Breast epithelium (tissue), 4 donors: ENCODE data around the gene LDAH. TPM values are rescaled to one million over a fixed set of nuclear protein-coding genes. Genes with fewer than 3 reads are reported as not detected.
A peak's percentile ranks its signal among the peaks of the same experiment; 100 is the strongest.

ENCODE experiments used
- DNase-seq, 2 donors: peaks; one replicate each; pipeline ENCODE4 v3.0.0-alpha.2; 2019; ENCODE audit warnings: low spot score in 2 of 2
- H3K27ac ChIP-seq, 2 donors: fragments of 200-600 bp; sonication (generic) in 1 of 2; one replicate each; pipeline ENCODE4 v1.5.1; 2016 to 2019; ENCODE audit warnings: mild to moderate bottlenecking in 1 of 2
- H3K27me3 ChIP-seq, 2 donors: fragments of 200-600 bp; sonication (generic) in 1 of 2; one replicate each; pipeline versions ENCODE4 v1.5.1 to v1.6.0; 2017 to 2019; ENCODE audit warnings: control low read depth in 1 of 2, mild to moderate bottlenecking in 1 of 2
- H3K36me3 ChIP-seq: fragments of 200-600 bp; one replicate; pipeline ENCODE4 v1.5.1; 2019
- H3K4me1 ChIP-seq, 2 donors: fragments of 200-600 bp; sonication (generic); one replicate each; pipeline ENCODE4 v1.5.1; 2016 to 2019; ENCODE audit warnings: control low read depth in 1 of 2
- H3K4me3 ChIP-seq, 3 donors: fragments of 200-600 bp; sonication (generic); 1 replicate in 2 of 3; 2 replicates in 1 of 3; pipeline ENCODE4 v1.5.1; 2016 to 2019; ENCODE audit warnings: mild to moderate bottlenecking in 3 of 3, moderate library complexity in 2 of 3
- H3K9me3 ChIP-seq, 2 donors: fragments of 200-600 bp; sonication (generic) in 1 of 2; one replicate each; pipeline ENCODE4 v1.5.1; 2016 to 2019; ENCODE audit warnings: control low read depth in 1 of 2
- POLR2A ChIP-seq: fragments of 450-650 bp; IDR thresholded peaks from one replicate; pipeline ENCODE4 v1.6.1; 2016; ENCODE audit warnings: antibody characterized with exemption, mild to moderate bottlenecking, moderate library complexity
- POLR2AphosphoS5 ChIP-seq, 3 donors: sonication (generic); formaldehyde crosslinking; IDR thresholded peaks; one replicate each; pipeline ENCODE4 v1.6.1; 2017; ENCODE audit warnings: antibody characterized with exemption in 3 of 3
- intact Hi-C: fragments of 100-400 bp; cut with DNase I; formaldehyde crosslinking; loops from one replicate; pipeline ENCODE4 v1.15.1; 2023; ENCODE audit warnings: low total_unique reads
- total RNA-seq, 3 donors: library from RNA; depleted of rRNA; stranded (reverse); fragments of >200 nt; gene quantifications; one replicate each; pipeline ENCODE4 v1.1.0, GENCODE V29; 2016
- TF ChIP-seq, protein P1 (sequence below), 3 donors: fragments of 450-650 bp; IDR thresholded peaks; one replicate each; pipeline ENCODE4 v1.5.1; 2016 to 2017; ENCODE audit warnings: antibody characterized with exemption in 3 of 3, mild to moderate bottlenecking in 3 of 3, moderate library complexity in 3 of 3

Gene LDAH
- total RNA-seq = 10 to 100 TPM; 12.3 to 17.0 (median 12.5) TPM

DNA sequence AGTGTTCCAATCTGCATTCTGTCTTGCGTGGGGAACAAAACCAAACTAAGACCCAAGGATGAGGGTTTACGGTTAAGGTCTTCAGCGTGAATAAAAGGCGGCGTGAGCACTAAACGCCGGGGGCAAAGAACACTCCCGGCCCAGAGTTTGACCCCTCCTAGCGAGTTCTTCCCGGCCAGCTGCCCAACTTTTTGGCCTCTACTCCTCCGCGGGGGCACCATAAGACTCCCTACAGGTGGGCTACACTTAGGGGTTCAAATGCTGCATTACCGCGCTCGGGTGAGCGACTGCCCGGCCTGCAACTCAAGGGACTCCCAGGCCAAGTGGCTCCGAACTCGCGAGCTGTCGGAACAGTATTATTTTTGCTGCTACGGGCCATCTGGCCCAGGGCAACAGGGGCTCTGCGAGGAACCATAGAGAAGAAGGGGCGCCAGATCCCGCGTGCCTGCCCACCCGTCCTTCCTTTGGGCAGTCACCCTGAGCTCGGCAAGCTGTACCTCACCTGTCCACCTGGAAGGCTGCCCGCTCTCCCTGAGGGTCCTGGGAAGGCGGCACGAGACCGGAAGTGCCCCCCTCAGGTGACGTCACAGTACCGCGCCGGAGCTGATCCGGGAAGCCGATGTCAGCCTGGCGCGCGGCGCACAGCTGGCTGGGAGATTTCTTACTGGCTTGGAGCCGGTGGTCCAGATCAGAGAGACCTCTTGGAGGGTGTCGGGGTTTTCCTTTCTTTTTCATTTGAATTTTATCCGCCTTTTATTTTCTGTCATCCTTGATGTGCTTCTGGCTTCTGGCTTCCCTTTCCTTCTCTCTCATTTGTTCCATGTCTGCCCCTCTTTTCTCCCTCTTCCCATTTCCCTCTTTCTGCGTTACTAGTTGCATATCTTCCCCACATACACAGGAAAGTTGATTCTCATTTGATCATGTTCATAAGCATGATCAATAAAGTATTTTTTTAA, at the start of gene LDAH:
Gene LDAH, minus strand, starts transcription at position 567 of the 956 bp plus-strand sequence. CDS start 21,638 bp downstream, outside the sequence.
- Histone ChIP-seq H3K27ac (peak within 1 kb of the TSS; percentile 89 to 94), H3K9me3 (no peaks in the 10 kb centered on the region), H3K4me3 (peak within 1 kb of the TSS; percentile 68 to 88 (median 84)), H3K36me3 (no peaks in the 10 kb centered on the region), H3K27me3 (no peaks in the 10 kb centered on the region), H3K4me1 (no peaks in the 10 kb centered on the region)
- DNase-seq = peak; percentile 87 to 91
- TF ChIP-seq POLR2AphosphoS5 (IDR thresholded peaks at IDR 0.05) = peak; percentile 93 to 97 (median 96)
- TF ChIP-seq, protein P1, sequence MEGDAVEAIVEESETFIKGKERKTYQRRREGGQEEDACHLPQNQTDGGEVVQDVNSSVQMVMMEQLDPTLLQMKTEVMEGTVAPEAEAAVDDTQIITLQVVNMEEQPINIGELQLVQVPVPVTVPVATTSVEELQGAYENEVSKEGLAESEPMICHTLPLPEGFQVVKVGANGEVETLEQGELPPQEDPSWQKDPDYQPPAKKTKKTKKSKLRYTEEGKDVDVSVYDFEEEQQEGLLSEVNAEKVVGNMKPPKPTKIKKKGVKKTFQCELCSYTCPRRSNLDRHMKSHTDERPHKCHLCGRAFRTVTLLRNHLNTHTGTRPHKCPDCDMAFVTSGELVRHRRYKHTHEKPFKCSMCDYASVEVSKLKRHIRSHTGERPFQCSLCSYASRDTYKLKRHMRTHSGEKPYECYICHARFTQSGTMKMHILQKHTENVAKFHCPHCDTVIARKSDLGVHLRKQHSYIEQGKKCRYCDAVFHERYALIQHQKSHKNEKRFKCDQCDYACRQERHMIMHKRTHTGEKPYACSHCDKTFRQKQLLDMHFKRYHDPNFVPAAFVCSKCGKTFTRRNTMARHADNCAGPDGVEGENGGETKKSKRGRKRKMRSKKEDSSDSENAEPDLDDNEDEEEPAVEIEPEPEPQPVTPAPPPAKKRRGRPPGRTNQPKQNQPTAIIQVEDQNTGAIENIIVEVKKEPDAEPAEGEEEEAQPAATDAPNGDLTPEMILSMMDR (IDR thresholded peaks at IDR 0.05) = no peak
- no peak for TF ChIP-seq POLR2A
- intact Hi-C loops = loop anchor here (5.0 kb wide), 1 partner anchor 716 kb away; no protein-coding TSS in a partner anchor

DNA sequence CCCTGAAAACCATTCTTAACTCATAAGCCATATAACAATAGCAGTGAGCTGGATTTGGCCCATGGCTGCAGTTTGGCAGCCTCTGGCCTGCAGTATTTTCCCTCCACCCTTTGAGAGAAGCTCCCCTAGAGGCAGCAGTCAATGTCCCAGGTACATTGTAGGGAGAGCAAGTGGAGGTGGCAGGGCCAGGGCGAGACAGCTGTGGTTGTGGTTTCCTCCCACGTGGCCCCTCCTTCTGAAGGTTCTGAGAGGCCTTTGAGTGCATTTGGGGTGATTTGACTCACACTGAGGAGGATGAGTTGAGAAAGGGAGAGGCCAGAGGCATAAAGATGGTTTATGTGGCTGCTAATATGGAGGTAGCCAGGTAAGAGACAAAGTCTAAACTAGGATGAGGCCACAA, 45.5 kb upstream of the LDAH start:
- TF ChIP-seq POLR2AphosphoS5 (IDR thresholded peaks at IDR 0.05) = no peak
- TF ChIP-seq POLR2A = no peak
- TF ChIP-seq, protein P1 (IDR thresholded peaks at IDR 0.05) = no peak
- Histone ChIP-seq H3K36me3 (no peaks in the 10 kb centered on the region), H3K4me3 (no peak overlapping the region), H3K27me3 (no peaks in the 10 kb centered on the region), H3K4me1 (no peaks in the 10 kb centered on the region), H3K27ac (no peak overlapping the region), H3K9me3 (no peaks in the 10 kb centered on the region)
- intact Hi-C loops = no loop called here
- DNase-seq = no peak

DNA sequence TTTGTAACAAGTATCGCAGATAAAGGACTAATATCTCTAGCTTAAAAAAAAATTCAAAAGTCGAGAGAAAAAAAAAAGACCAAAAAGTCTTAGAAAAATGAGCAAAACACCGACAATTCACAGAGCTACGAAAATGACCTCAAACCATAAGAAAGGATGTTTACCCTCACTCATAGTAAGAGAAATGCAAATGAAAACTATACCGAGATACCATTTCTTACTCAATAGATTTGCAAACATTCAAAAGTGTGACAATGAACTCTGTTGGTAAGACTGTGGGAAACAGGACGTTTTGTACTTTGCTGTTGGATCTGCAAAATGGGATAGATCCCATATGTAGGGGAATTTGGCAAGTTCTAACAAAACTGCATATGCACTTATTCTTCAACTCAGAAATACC, 39.9 kb upstream of the LDAH start:
- Histone ChIP-seq H3K27ac (no peak overlapping the region), H3K27me3 (no peaks in the 10 kb centered on the region), H3K4me1 (no peaks in the 10 kb centered on the region), H3K9me3 (no peaks in the 10 kb centered on the region), H3K36me3 (no peaks in the 10 kb centered on the region), H3K4me3 (no peak overlapping the region)
- DNase-seq = no peak
- intact Hi-C loops = no loop called here
- TF ChIP-seq POLR2AphosphoS5 (IDR thresholded peaks at IDR 0.05) (no peak), POLR2A (no peak)
- TF ChIP-seq, protein P1 (IDR thresholded peaks at IDR 0.05) = no peak

DNA sequence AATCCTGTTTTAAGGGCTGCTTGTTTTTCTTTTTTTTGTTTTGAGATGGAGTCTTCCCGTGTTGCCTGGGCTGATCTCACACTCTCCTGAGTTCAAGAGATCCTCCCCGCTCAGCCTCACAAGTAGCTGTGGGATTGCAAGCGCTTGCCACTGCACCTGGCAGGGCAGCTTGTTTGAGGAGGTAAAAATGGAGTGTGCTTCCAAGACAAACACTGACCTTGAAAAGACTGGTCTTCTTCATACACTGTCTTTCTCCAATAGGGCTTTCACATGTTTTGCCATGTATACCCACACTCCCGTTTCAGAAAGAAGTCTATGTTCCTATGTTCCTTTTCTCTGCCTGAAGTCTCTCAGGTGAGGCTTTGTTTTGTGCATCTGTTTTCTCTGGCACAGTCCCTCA, 32.6 kb upstream of the LDAH start:
- Histone ChIP-seq H3K9me3 (no peaks in the 10 kb centered on the region), H3K27ac (no peak overlapping the region), H3K36me3 (no peaks in the 10 kb centered on the region), H3K4me1 (no peaks in the 10 kb centered on the region), H3K27me3 (no peaks in the 10 kb centered on the region), H3K4me3 (no peak overlapping the region)
- no peak for DNase-seq
- no peak for TF ChIP-seq POLR2A
- TF ChIP-seq, protein P1 (IDR thresholded peaks at IDR 0.05) = no peak
- TF ChIP-seq POLR2AphosphoS5 (IDR thresholded peaks at IDR 0.05) = no peak
- intact Hi-C loops = no loop called here

DNA sequence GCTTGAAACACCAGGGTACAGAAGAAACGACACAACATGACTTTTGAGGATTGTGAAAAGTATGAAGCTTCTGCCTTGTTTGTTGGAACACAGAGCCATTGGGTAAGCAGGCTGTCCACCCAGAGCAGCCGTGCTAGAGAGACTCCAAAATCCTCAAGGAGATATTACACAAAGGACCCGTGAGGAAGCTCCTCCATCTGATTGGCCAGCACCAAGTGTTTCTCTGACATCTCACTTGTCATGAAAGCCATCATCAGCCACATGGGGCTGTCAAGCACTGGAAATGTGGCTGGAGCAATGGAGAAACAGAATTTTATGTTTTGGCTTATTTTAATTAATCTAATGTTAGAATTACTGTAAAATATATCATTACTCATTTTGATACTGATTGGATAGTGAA, 29.8 kb upstream of the LDAH start:
- H3K4me3 ChIP-seq = no peak overlapping the region
- no peaks in the 10 kb centered on the region for H3K4me1 ChIP-seq
- no peak overlapping the region for H3K27ac ChIP-seq
- TF ChIP-seq, protein P1 (IDR thresholded peaks at IDR 0.05) = no peak
- TF ChIP-seq POLR2AphosphoS5 (IDR thresholded peaks at IDR 0.05) (no peak), POLR2A (no peak)
- no peaks in the 10 kb centered on the region for H3K27me3 ChIP-seq
- intact Hi-C loops = no loop called here
- H3K36me3 ChIP-seq = no peaks in the 10 kb centered on the region
- no peak for DNase-seq
- no peaks in the 10 kb centered on the region for H3K9me3 ChIP-seq
